H7 (cell line): Measurements from ENCODE around the gene BPTF. TPM values are rescaled to one million over a fixed set of nuclear protein-coding genes. Genes with fewer than 3 reads are reported as not detected.
"Not testable (repeated sequence)": the region's sequence is repeated elsewhere in the genome, so short reads cannot be mapped to it uniquely, and the experiment has no call there.

ENCODE experiments used
- DNase-seq: peaks from one replicate; pipeline ENCODE4 v3.0.0; 2012
- H3K27me3 ChIP-seq: 2 replicates; pipeline ENCODE4 v1.6.0; 2011; ENCODE audit warnings: mild to moderate bottlenecking, low read length; ENCODE audit not compliant: control insufficient read depth, insufficient read depth
- H3K36me3 ChIP-seq: replicated peaks from 2 replicates; pipeline ENCODE4 v1.5.1; 2011; ENCODE audit warnings: low read length; ENCODE audit not compliant: control insufficient read depth, insufficient read depth
- H3K4me3 ChIP-seq: 2 replicates; pipeline ENCODE4 v1.5.1; 2011; ENCODE audit warnings: low read depth, mild to moderate bottlenecking, control low read depth, low read length, moderate library complexity; ENCODE audit not compliant: insufficient read depth
- total RNA-seq: library from RNA; depleted of rRNA; stranded (reverse); fragments of >200 nt; shearing (Covaris generic); gene quantifications from 2 replicates; pipeline ENCODE4 v1.2.3, GENCODE V29; 2014

BPTF gene
- total RNA-seq, 1 experiment from 2014 or later: 52.2 TPM

DNA sequence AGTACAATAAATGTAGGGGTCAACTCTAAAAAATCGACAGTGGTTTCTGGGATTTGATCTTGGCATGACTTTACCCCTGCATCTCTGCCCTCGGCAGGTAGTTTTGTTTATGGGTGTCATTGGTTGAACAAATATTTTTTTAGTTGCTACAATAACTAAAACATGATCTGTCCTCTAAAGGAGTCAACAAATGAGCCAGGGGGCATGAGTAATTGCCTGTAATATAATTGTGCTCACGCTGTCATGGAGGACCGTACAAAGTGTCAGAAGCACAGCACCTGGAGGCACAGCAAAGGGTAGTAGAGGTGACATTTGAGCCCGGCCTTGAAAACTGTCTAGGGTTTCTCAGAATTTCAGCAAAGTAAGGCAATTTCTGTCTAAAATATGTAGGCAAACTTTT lies 22.9 kb downstream of the BPTF start:
- DNase-seq, H3K36me3 ChIP-seq, H3K4me3 ChIP-seq, H3K27me3 ChIP-seq: not testable (repeated sequence)

GRCh38 chr17:67848846-67849245 lies 23.5 kb downstream of the BPTF start:
- DNase-seq, H3K4me3 ChIP-seq, H3K27me3 ChIP-seq, H3K36me3 ChIP-seq: not testable (repeated sequence)

GRCh38 chr17:67850991-67851631 lies 25.8 kb downstream of the BPTF start:
- peaks cover 9% of the 10 kb centered on the region for H3K36me3 ChIP-seq
- H3K27me3 ChIP-seq: no peaks in the 10 kb centered on the region
- no peak for DNase-seq
- H3K4me3 ChIP-seq: no peak overlapping the region

DNA sequence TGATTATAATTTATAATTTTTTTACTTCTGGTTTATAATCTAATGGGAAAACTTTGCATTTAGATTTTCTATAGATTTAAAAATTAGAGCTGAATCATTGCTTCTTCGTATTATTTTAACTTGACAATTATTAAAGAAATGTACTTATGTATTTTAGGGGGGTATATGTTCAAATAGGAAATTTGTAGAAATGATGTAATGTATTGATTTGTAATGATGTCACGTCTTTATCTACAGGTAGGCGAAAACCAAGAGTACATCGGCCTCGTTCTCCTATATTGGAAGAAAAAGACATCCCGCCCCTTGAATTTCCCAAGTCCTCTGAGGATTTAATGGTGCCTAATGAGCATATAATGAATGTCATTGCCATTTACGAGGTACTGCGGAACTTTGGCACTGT lies 28.4 kb downstream of the BPTF start:
- Histone ChIP-seq H3K36me3 (peaks cover 9% of the 10 kb centered on the region), H3K4me3 (no peak overlapping the region), H3K27me3 (no peaks in the 10 kb centered on the region)
- no peak for DNase-seq

GRCh38 chr17:67854378-67854777 lies 29.1 kb downstream of the BPTF start:
- Histone ChIP-seq H3K36me3 (peaks cover 9% of the 10 kb centered on the region), H3K4me3 (no peak overlapping the region), H3K27me3 (no peaks in the 10 kb centered on the region)
- DNase-seq: no peak

DNA sequence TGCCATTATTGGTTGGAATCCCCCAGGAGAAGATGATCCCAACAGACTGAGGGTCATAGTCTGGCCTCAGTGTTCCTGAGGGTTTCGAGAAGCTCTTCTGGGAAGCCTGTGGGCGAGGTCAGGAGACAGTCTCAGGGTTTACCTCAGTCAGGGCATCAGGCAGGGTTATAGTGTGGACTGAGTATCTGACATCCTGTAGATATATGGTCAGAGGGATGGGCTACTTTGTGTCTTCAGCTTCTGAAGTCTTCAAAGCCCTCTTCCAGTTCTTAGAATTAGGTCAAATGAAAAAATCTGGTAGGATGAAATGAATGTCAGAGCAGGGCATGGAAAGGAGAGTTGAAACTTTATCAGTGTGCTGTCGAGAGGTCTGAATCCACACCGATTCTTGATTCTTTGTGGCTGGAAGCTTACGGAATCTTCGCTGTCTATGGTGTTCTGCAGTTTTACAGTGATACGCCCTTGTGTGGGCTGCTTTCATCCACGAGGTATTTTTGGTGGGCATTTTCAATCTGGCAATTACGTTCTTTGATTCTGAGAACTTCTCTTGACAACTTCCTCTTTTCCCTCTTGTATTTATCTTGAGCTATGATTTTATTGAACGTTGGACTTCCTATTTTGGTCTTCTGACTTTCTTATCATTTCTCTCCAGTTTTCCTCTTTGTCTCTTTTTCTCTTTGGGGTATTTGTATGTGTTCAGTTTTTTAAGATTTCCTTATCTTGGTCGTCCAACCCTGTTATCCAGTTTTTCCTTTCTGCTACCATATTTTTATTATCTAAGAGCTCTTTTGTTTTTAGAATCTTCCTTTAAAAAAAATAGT lies 30.4 kb downstream of the BPTF start:
- no peak for DNase-seq
- Histone ChIP-seq H3K4me3 (no peak overlapping the region), H3K36me3 (peaks cover 9% of the 10 kb centered on the region), H3K27me3 (no peaks in the 10 kb centered on the region)

DNA sequence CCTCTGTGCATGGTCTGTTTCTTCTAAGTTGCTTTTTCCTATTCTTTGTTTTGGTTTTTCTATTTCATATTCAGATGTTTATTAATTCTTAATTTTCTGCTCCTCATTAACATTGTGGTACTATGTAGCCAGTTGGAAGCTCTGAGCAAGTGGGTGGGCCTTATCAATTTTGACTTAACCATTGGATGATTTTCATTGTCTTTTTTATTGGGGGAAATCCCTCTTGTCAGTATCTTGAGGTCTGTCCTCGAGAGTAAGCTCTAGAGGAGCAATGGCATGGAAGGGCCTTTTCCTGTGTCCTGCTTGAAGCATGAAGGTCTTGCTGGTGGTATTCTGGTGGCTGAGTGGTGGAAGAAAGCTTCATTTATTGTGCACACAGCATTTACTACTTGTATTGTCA lies 31.1 kb downstream of the BPTF start:
- H3K4me3 ChIP-seq, H3K27me3 ChIP-seq, H3K36me3 ChIP-seq, DNase-seq: not testable (repeated sequence)

- DNase-seq: no peak
- H3K27me3 ChIP-seq: no peaks in the 10 kb centered on the region
- H3K36me3 ChIP-seq: peaks cover 2% of the 10 kb centered on the region
- no peak overlapping the region for H3K4me3 ChIP-seq
Observed at GRCh38 chr17:67862614-67863217, 37.4 kb downstream of the BPTF start.

DNA sequence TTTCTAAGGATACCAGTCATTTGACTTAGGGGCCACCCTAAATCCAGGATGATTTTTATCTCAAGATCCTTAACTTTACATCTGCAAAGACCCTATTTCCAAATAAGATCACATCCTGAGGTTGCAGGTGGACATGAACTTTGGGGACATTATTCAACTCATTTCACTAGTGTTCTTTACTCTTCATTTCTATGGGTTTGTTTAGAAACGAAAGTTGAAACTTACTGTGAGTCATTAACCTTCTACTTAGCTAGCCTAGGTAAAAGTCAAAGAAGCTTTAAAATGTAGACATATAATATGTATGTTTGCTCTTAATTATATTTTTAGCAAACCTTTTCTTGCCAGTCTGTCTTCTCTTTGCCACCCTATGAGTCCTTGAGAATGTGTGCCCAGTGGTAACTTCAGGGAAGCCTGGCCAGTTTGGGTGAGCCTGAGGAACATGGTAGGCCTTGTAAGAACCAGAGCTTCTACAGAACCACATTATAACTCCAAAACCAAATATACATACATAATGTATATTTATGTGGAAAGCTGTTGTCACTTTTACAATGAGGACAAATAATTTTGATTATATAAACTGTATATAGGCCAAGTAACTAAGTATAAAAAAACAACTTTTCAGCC lies 38.4 kb downstream of the BPTF start:
- no peak for DNase-seq
- Histone ChIP-seq H3K4me3 (no peak overlapping the region), H3K36me3 (peaks cover 2% of the 10 kb centered on the region), H3K27me3 (no peaks in the 10 kb centered on the region)

GRCh38 chr17:67865438-67865837 lies 40.1 kb downstream of the BPTF start:
- DNase-seq: no peak
- Histone ChIP-seq H3K4me3 (no peak overlapping the region), H3K36me3 (peaks cover 2% of the 10 kb centered on the region), H3K27me3 (no peaks in the 10 kb centered on the region)

- DNase-seq: no peak
- Histone ChIP-seq H3K27me3 (no peaks in the 10 kb centered on the region), H3K36me3 (peaks cover 2% of the 10 kb centered on the region), H3K4me3 (no peak overlapping the region)
Observed at GRCh38 chr17:67867591-67867990, 42.3 kb downstream of the BPTF start.

- H3K27me3 ChIP-seq: no peaks in the 10 kb centered on the region
- H3K36me3 ChIP-seq: peaks cover 2% of the 10 kb centered on the region
- no peak overlapping the region for H3K4me3 ChIP-seq
- no peak for DNase-seq
Observed at GRCh38 chr17:67868176-67868575, 42.9 kb downstream of the BPTF start.

GRCh38 chr17:67879662-67880061 lies 54.4 kb downstream of the BPTF start:
- H3K27me3 ChIP-seq: no peaks in the 10 kb centered on the region
- DNase-seq: no peak
- no peak overlapping the region for H3K4me3 ChIP-seq
- H3K36me3 ChIP-seq: peaks cover 3% of the 10 kb centered on the region

GRCh38 chr17:67881083-67881482 lies 55.8 kb downstream of the BPTF start:
- Histone ChIP-seq H3K4me3 (no peak overlapping the region), H3K27me3 (no peaks in the 10 kb centered on the region), H3K36me3 (no peaks in the 10 kb centered on the region; the same call in none of the 2 replicates)
- no peak for DNase-seq

GRCh38 chr17:67884741-67885140 lies 59.4 kb downstream of the BPTF start:
- no peaks in the 10 kb centered on the region for H3K27me3 ChIP-seq
- no peak for DNase-seq
- no peaks in the 10 kb centered on the region for H3K36me3 ChIP-seq
- no peak overlapping the region for H3K4me3 ChIP-seq
